Neutrophil (primary cell): ENCODE measurements around the gene CCKAR.

Experiments used
- H3K27ac ChIP-seq: fragments of 200-600 bp; sonication (generic); 2 replicates; pipeline ENCODE4 v1.5.1; 2016; ENCODE audit warnings: mild to moderate bottlenecking, moderate library complexity
- H3K27me3 ChIP-seq: fragments of 200-600 bp; sonication (generic); 2 replicates; pipeline ENCODE4 v1.6.0; 2016; ENCODE audit warnings: mild to moderate bottlenecking
- H3K36me3 ChIP-seq: fragments of 200-600 bp; sonication (generic); 2 replicates; pipeline ENCODE4 v1.5.1; 2017
- H3K4me1 ChIP-seq, 2 experiments: fragments of 200-600 bp in 1 of 2; sonication (generic) in 1 of 2; 1 replicate in 1 of 2; 2 replicates in 1 of 2; pipeline versions ENCODE4 v1.5.1 to v1.6.1; 2013 to 2016; ENCODE audit warnings: low read depth in 1 of 2, low read length in 1 of 2, mild to moderate bottlenecking in 1 of 2, moderate library complexity in 1 of 2; ENCODE audit not compliant: control insufficient read depth in 1 of 2, insufficient read depth in 1 of 2
- H3K4me3 ChIP-seq, 2 experiments: fragments of 200-600 bp in 1 of 2; sonication (generic) in 1 of 2; 1 replicate in 1 of 2; 2 replicates in 1 of 2; pipeline ENCODE4 v1.5.1; 2013 to 2016; ENCODE audit warnings: low read depth in 1 of 2, low read length in 1 of 2, mild to moderate bottlenecking in 1 of 2, moderate library complexity in 1 of 2
- H3K9me3 ChIP-seq: fragments of 200-600 bp; sonication (generic); 2 replicates; pipeline ENCODE4 v1.5.1; 2016
- CTCF ChIP-seq: fragments of 200-600 bp; sonication (generic); IDR thresholded peaks from 2 replicates; pipeline ENCODE4 v1.5.1; 2016; ENCODE audit warnings: antibody characterized with exemption

Gene CCKAR

DNA sequence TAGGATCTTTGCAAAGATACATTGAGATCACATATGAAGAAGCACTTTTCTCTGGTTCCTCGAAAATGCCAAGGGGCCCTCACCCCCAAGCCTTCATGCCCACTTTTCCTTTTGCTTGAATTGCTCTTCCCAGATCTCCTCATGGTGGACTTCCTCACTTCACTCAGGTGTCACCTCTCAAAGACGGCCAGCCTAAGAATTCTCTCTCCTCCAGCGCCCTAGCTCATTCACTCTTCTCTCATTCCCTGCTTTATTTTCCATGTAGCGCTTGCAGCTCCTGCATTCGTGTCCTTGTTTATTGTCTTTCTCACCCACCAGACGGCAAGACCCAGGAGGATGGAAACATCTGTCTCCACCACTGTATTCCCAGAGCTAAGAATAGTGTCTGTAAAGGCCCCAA lies 32.9 kb downstream of the CCKAR start:
- peaks cover 0 to 3% of the 10 kb centered on the region in 2 experiments for H3K4me1 ChIP-seq
- no peak overlapping the region for H3K4me3 ChIP-seq
- TF ChIP-seq CTCF = no peak
- no peaks in the 10 kb centered on the region for H3K36me3 ChIP-seq
- no peak overlapping the region for H3K27ac ChIP-seq
- no peaks in the 10 kb centered on the region for H3K9me3 ChIP-seq
- peaks cover 7% of the 10 kb centered on the region for H3K27me3 ChIP-seq

- Histone ChIP-seq H3K27ac (no peak overlapping the region), H3K4me1 (peaks cover 0 to 3% of the 10 kb centered on the region in 2 experiments), H3K27me3 (peaks cover 7% of the 10 kb centered on the region), H3K4me3 (no peak overlapping the region), H3K9me3 (no peaks in the 10 kb centered on the region), H3K36me3 (no peaks in the 10 kb centered on the region)
- no peak for TF ChIP-seq CTCF
Observed at GRCh38 chr4:26455571-26455970, 34.7 kb downstream of the CCKAR start.

GRCh38 chr4:26454961-26455360 lies 35.3 kb downstream of the CCKAR start:
- Histone ChIP-seq H3K27me3 (peaks cover 7% of the 10 kb centered on the region), H3K27ac (no peak overlapping the region), H3K36me3 (no peaks in the 10 kb centered on the region), H3K4me1 (peaks cover 0 to 3% of the 10 kb centered on the region in 2 experiments), H3K4me3 (no peak overlapping the region), H3K9me3 (no peaks in the 10 kb centered on the region)
- TF ChIP-seq CTCF = no peak

GRCh38 chr4:26452565-26453531 lies 37.4 kb downstream of the CCKAR start:
- TF ChIP-seq CTCF = no peak
- no peaks in the 10 kb centered on the region for H3K4me1 ChIP-seq
- H3K27ac ChIP-seq = no peak overlapping the region
- no peaks in the 10 kb centered on the region for H3K9me3 ChIP-seq
- no peak overlapping the region for H3K4me3 ChIP-seq
- peaks cover under 1% of the 10 kb centered on the region for H3K27me3 ChIP-seq
- H3K36me3 ChIP-seq = no peaks in the 10 kb centered on the region

- TF ChIP-seq CTCF = no peak
- no peaks in the 10 kb centered on the region for H3K9me3 ChIP-seq
- H3K4me1 ChIP-seq = no peaks in the 10 kb centered on the region
- no peak overlapping the region for H3K27ac ChIP-seq
- H3K27me3 ChIP-seq = no peaks in the 10 kb centered on the region
- no peaks in the 10 kb centered on the region for H3K36me3 ChIP-seq
- H3K4me3 ChIP-seq = no peak overlapping the region
Observed at GRCh38 chr4:26451597-26451996, 38.7 kb downstream of the CCKAR start.
